Lung (tissue), 12 donors: Measurements from ENCODE around the gene POC1A. TPM values are rescaled to one million over a fixed set of nuclear protein-coding genes. Genes with fewer than 3 reads are reported as not detected.

ENCODE experiments used
- ATAC-seq: fragments of 200-7000 bp; cut with Tn5 transposase; one replicate; pipeline ENCODE4 v1.9.1; 2020; ENCODE audit warnings: moderate number of reproducible peaks; ENCODE audit not compliant: insufficient read depth, low FRiP score
- DNase-seq, 3 donors: peaks; one replicate each; pipeline ENCODE4 v3.0.0-alpha.2; 2013 to 2017
- H3K27ac ChIP-seq, 2 donors: one replicate each; pipeline ENCODE4 v1.5.1; 2013; ENCODE audit warnings: mild to moderate bottlenecking in 2 of 2, moderate library complexity in 2 of 2, control low read depth in 1 of 2, inconsistent platforms in 1 of 2, low read depth in 1 of 2, low read length in 1 of 2
- H3K27me3 ChIP-seq, 3 donors: one replicate each; pipeline ENCODE4 v1.5.1; 2013; ENCODE audit warnings: low read length in 2 of 3; ENCODE audit not compliant: control insufficient read depth in 3 of 3, insufficient read depth in 3 of 3
- H3K36me3 ChIP-seq, 4 donors: one replicate each; pipeline ENCODE4 v1.5.1; 2013; ENCODE audit warnings: low read length in 4 of 4, mild to moderate bottlenecking in 1 of 4, moderate library complexity in 1 of 4; ENCODE audit not compliant: control insufficient read depth in 4 of 4, insufficient read depth in 4 of 4
- H3K4me1 ChIP-seq, 5 donors: one replicate each; pipeline ENCODE4 v1.5.1; 2013; ENCODE audit warnings: low read length in 5 of 5, mild to moderate bottlenecking in 2 of 5, moderate library complexity in 1 of 5; ENCODE audit not compliant: control insufficient read depth in 5 of 5, insufficient read depth in 5 of 5
- H3K4me3 ChIP-seq: one replicate; pipeline ENCODE4 v1.5.1; 2013; ENCODE audit warnings: mild to moderate bottlenecking, control low read depth, moderate library complexity
- H3K9ac ChIP-seq, 2 donors: one replicate each; pipeline ENCODE4 v1.5.1; 2013; ENCODE audit warnings: low read length in 2 of 2, control low read depth in 1 of 2; ENCODE audit not compliant: insufficient read depth in 1 of 2
- H3K9me3 ChIP-seq, 4 donors: one replicate each; pipeline ENCODE4 v1.5.1; 2013; ENCODE audit warnings: low read length in 3 of 4, mild to moderate bottlenecking in 1 of 4, moderate library complexity in 1 of 4; ENCODE audit not compliant: control insufficient read depth in 4 of 4, insufficient read depth in 3 of 4
- CTCF ChIP-seq: IDR thresholded peaks from 2 replicates; pipeline ENCODE4 v1.5.1; 2012; ENCODE audit warnings: mild to moderate bottlenecking; ENCODE audit errors: control extremely low read depth, extremely low read depth
- WGBS, 2 donors: extraction: QIAGEN DNeasy Blood & Tissue Kit; methylation state at CpG; one replicate each; pipeline ENCODE4 v1.1.7; 2013; 5-methylcytosine and 5-hydroxymethylcytosine counted together
- polyA plus RNA-seq, 2 donors: library from polyadenylated mRNA; stranded (reverse); fragments of 200-250 nt; gene quantifications; one replicate each; pipeline ENCODE4 v1.2.1, GENCODE V29; 2013
- total RNA-seq, 2 donors: library from RNA; depleted of rRNA in 1 of 2; stranded (reverse); fragments of >200 nt in 1 of 2; gene quantifications; one replicate each; pipeline ENCODE4 v1.2.1, GENCODE V29; 2014 to 2021
- donor health status: control.
- donor health status: control.
- donor health status: Bipolar disorder and iron deficiency.
- donor health status: healthy.
- donor health status: DM: yes; HTN: yes; CAD: no.

POC1A gene
- total and polyA plus RNA-seq, 4 donors: 2.3 to 5.4 (median 4.0) TPM

GRCh38 chr3:52089691-52090090 lies 64.5 kb downstream of the POC1A start:
- DNase-seq (no peak), ATAC-seq (no peak)
- peaks cover 0 to 41% (median 21%) of the 10 kb centered on the region in 5 donors for H3K4me1 ChIP-seq
- no peak for TF ChIP-seq CTCF
- no peaks in the 10 kb centered on the region for H3K27me3 ChIP-seq
- no peaks in the 10 kb centered on the region for H3K36me3 ChIP-seq
- 89 to 94% methylated on average over 4 of the region's 4 CpGs for WGBS, 2 donors
- peak overlapping the region in 1 of 2 donors; percentile 33 for H3K9ac ChIP-seq
- no peak overlapping the region for H3K4me3 ChIP-seq
- no peaks in the 10 kb centered on the region for H3K9me3 ChIP-seq
- H3K27ac ChIP-seq: peak overlapping the region in 1 of 2 donors; percentile 7

- Histone ChIP-seq H3K4me1 (peaks cover 0 to 41% (median 22%) of the 10 kb centered on the region in 5 donors), H3K9me3 (no peaks in the 10 kb centered on the region), H3K4me3 (no peak overlapping the region), H3K27ac (peak overlapping the region in 1 of 2 donors; percentile 26), H3K36me3 (no peaks in the 10 kb centered on the region), H3K27me3 (no peaks in the 10 kb centered on the region), H3K9ac (peak overlapping the region; percentile 4 to 33)
- ATAC-seq: no peak
- DNase-seq: peak; percentile 46 to 65 (median 54)
- TF ChIP-seq CTCF: no peak
- WGBS, 2 donors: 80% methylated on average over 17 of the region's 17 CpGs
These were observed 65.5 kb downstream of the POC1A start for GRCh38 chr3:52088445-52089367.

GRCh38 chr3:52087731-52088130 lies 66.5 kb downstream of the POC1A start:
- no peak for ATAC-seq
- no peaks in the 10 kb centered on the region for H3K36me3 ChIP-seq
- H3K27me3 ChIP-seq: no peaks in the 10 kb centered on the region
- no peak for DNase-seq
- TF ChIP-seq CTCF: no peak
- H3K4me1 ChIP-seq: peaks cover 0 to 41% (median 23%) of the 10 kb centered on the region in 5 donors
- H3K4me3 ChIP-seq: no peak overlapping the region
- H3K9ac ChIP-seq: no peak overlapping the region
- H3K9me3 ChIP-seq: no peaks in the 10 kb centered on the region
- 97 to 99% methylated on average over 3 of the region's 3 CpGs for WGBS, 2 donors
- H3K27ac ChIP-seq: peak overlapping the region in 1 of 2 donors; percentile 12
